ENCODE results near the gene SLC66A2.

The SLC66A2 gene

DNA sequence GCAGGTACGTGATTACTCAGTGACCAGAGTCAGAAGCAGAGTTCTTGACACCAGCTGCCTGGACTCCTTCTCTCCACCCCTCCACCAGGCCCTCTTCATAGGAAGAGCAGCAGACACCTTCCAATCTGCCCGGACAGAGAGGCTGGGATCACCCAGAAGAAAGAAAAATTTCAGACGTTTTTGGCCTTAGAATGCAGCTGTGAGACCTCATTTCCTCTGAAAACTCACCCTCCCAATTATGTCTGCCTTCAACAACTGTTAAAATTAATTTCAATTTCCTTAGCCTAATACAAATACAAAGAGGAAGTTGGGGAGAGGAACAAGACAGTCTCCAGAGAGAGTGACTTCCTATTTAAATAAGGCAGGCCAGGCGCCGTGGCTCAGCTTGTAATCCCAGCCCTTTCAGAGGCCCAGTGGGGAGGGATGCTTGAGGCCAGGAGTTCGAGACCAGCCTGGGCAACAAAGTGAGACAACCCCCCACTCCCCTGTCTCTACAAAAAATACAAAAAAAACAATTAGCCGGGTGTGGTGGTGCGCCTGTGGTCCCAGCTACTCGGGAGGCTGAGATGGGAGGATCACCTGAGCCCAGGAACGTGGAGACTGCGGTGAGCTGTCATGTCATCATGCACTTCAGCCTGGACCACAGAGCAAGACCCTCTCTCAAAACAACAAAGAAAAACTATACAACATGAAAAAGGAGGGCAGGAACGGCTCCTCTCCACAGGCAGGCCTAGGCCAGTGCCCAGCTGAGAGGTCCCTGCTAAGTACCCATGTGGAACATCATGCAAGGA is 1.6 kb downstream of the SLC66A2 start:
- Mint-ChIP-seq H3K4me3 (peak overlapping the region; percentile 86 to 96 (median 89)), H3K27ac (peak overlapping the region; percentile 53 to 89 (median 83)), H3K36me3 (ENCODE audit: low read depth) (peaks cover 8% of the 10 kb centered on the region), H3K4me1 (peaks cover 52% of the 10 kb centered on the region), H3K9me3 (no peaks in the 10 kb centered on the region), H3K27me3 (ENCODE audit: low read depth) (peaks cover 11% of the 10 kb centered on the region)
- no peak for TF ChIP-seq CTCF (IDR thresholded peaks at IDR 0.05; ENCODE audit: unreplicated experiment in 3 of 3)

DNA sequence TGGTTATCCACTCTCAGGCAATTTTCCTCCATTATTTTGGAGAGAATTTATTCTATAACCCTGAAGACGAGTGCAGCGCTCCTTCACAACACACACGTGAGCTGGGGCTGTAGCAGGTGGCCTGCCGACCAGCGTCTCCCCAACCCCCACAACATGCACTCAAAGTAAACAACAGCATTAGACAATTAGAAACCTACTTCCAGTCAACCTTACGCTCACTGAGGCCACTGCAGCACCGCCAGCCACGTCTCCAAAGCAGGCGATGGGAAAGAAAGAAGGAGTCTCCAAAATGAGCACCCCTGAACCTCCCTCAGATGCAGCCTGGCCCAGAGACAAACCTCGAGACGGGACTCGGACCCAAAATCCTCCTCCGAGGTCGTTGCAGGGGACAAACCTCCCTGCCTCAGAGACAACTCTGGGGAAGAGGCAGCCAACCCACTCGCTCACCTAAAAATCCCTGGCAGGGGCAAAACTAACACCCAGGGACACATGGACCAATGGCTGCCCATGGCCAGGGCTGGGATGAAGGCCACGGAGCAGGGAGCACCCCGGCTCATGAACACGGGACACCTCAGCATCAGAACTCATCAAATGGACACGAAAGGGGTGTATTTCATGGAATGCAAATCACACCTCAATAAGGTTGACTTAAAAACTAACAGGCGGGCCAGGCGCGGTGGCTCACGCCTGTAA is 2.6 kb downstream of the SLC66A2 start:
- Mint-ChIP-seq H3K36me3 (ENCODE audit: low read depth) (peaks cover 8% of the 10 kb centered on the region), H3K4me3 (peak overlapping the region; percentile 86 to 96 (median 89)), H3K4me1 (peaks cover 54% of the 10 kb centered on the region), H3K27me3 (ENCODE audit: low read depth) (peaks cover 13% of the 10 kb centered on the region), H3K27ac (no peak overlapping the region), H3K9me3 (no peaks in the 10 kb centered on the region)
- TF ChIP-seq CTCF (IDR thresholded peaks at IDR 0.05; ENCODE audit: unreplicated experiment in 3 of 3): no peak

DNA sequence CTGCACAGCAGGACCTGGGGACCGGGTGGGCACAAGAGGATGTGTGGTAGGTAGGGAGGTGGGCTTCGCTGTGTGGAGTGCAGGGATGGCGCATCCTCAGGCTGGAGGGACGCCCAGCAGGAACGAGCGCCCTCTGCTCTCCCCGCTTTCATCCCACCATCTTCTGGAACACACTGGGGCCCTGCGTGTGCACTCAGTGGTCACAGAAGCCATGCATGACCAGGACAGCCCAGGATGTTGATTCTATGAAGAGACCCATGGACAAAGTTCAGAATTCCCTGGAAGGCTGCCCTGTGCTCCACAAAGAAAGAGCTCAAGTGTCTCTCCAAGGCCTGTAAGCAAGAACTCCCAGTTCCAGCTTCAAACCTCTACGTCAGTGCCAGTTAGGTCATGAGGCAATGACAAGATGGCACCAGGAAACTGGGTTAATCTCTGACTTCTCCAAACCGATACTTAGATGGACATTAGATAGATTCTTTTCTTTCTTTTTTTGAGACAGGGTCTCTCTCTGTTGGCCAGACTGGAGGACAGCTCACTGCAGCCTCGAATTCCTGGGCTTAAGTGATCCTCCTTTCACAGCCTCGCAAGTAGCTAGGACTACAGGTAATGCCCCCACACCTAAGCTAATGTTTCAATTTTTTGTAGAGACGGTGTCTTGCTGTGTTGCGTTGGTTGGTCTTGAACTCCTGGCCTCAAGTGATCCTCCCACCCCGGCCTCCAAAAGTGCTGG is 3.4 kb downstream of the SLC66A2 start:
- TF ChIP-seq CTCF (IDR thresholded peaks at IDR 0.05; ENCODE audit: unreplicated experiment in 3 of 3): no peak
- no peak overlapping the region for H3K27ac Mint-ChIP-seq
- no peaks in the 10 kb centered on the region for H3K9me3 Mint-ChIP-seq
- peaks cover 5% of the 10 kb centered on the region for H3K27me3 Mint-ChIP-seq (ENCODE audit: low read depth)
- peaks cover 56% of the 10 kb centered on the region for H3K4me1 Mint-ChIP-seq
- H3K4me3 Mint-ChIP-seq: peak overlapping the region; percentile 15 to 96 (median 63)
- H3K36me3 Mint-ChIP-seq (ENCODE audit: low read depth): peaks cover 8% of the 10 kb centered on the region

GRCh38 chr18:79947054-79947755 is 4.2 kb downstream of the SLC66A2 start:
- H3K36me3 Mint-ChIP-seq (ENCODE audit: low read depth): peaks cover 11% of the 10 kb centered on the region
- H3K4me1 Mint-ChIP-seq: peaks cover 65% of the 10 kb centered on the region

More at GRCh38 chr18:79947054-79947755, 4.2 kb downstream of the SLC66A2 start:
- TF ChIP-seq CTCF (IDR thresholded peaks at IDR 0.05; ENCODE audit: unreplicated experiment in 3 of 3): no peak
- H3K4me3 Mint-ChIP-seq: peak overlapping the region; percentile 9 to 96 (median 14)
- no peaks in the 10 kb centered on the region for H3K9me3 Mint-ChIP-seq
- H3K27ac Mint-ChIP-seq: no peak overlapping the region
- peaks cover 4% of the 10 kb centered on the region for H3K27me3 Mint-ChIP-seq (ENCODE audit: low read depth)

Measured in nephron (organoid).